NCI-H2196 treated with DMSO at 0.1 percent for 48 hours (cell line): ENCODE data around the gene CADM2.

Experiments
- DNase-seq: peaks from one replicate; lab custom pipeline; 2025; ENCODE audit not compliant: unreplicated experiment; lab: John Stamatoyannopoulos, UW

The CADM2 gene

DNA sequence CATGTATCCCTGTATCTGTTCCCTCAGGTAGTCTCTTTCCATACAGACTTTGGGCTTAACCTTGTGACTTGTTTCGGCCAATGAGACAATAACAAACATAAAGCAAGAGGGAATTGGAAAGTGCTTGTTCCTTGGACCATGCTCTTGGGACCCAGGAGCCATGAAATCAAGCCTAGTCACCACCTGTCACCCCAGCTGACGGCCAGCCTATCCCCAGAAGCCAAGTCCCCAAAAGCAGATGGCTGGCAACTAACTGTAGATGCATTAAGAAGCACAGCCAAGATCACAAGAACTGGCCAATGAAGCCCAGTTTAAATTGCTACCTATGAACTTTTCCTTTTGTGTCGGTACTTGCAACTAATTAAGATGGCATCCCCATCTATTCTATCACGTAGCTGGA, 822.0 kb downstream of the CADM2 start:
- no peak for DNase-seq

GRCh38 chr3:85781806-85782205, 823.0 kb downstream of the CADM2 start:
- DNase-seq, result no peak

- no peak for DNase-seq
Observed at GRCh38 chr3:85783291-85783690, 824.5 kb downstream of the CADM2 start.

DNA sequence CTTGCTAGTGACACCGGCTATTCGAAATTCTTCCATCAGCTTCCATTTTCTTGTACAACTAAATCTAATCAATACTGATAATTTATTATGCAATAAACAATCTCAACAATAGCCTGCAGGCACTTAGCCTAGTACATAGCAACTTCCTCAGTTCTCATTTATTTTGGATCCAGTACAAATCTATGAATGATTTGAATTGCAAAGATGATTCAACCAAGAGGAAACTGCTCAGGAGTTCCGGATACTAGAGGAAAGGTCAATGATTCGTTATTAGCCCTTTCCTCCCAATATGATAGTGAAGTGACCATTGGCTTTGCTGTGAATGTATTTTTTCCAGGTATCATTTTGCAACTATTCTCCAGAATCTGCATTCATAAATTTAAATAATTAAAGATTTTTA, 827.0 kb downstream of the CADM2 start:
- DNase-seq, result no peak

GRCh38 chr3:85790445-85791030, 831.7 kb downstream of the CADM2 start:
- no peak for DNase-seq

DNA sequence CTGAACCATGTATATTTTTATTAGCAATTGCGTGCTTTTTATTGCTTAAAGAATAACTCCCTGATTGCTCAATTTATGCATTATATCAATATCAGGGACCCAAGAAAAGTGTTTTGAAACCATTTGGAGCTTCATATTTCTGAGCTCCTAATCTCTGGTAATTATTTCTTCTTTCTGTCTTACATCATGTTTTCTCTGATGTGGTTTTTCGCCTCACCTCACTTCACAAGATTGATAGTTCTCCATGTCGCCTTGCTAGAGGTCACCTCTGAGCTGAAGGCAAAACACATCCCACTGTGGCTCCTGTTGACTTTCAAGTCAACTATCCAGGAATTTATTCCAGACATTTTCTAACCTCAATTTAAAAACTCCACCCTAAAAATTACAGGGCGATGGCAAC, 837.4 kb downstream of the CADM2 start:
- no peak for DNase-seq

- no peak for DNase-seq
Observed at GRCh38 chr3:85800676-85801075, 841.9 kb downstream of the CADM2 start.

DNA sequence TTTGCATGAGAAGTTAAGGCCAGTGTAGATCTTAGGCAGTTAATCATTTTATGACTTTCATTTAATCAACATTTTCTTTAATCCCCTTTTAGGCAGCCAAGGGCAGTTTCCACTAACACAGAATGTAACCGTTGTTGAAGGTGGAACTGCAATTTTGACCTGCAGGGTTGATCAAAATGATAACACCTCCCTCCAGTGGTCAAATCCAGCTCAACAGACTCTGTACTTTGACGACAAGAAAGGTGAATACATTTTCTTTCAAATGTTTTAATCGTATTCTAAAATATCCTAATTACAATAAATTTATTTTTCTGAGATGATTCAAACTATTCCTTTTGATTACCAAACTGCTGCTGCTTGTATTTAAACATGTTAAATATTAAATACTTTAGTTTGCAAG, 843.2 kb downstream of the CADM2 start:
- DNase-seq, result no peak

DNA sequence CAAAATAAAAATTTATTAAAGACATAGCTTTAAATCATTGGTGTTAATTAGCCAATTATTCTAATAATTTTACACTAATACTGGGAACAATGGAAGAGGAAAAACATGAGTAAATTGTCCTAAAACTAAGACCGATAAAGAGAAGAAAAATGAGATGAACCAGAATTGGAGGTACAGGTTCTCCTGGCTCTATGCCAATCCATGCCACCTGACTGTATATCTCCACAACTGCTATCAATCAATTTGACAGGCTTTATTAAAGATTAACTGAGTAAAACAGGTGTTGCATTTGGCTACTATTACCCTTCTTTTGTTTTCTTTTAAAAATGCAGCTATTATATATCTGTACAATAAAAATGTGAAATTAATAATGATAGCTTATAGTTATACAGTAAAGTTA, 850.0 kb downstream of the CADM2 start:
- no peak for DNase-seq

DNA sequence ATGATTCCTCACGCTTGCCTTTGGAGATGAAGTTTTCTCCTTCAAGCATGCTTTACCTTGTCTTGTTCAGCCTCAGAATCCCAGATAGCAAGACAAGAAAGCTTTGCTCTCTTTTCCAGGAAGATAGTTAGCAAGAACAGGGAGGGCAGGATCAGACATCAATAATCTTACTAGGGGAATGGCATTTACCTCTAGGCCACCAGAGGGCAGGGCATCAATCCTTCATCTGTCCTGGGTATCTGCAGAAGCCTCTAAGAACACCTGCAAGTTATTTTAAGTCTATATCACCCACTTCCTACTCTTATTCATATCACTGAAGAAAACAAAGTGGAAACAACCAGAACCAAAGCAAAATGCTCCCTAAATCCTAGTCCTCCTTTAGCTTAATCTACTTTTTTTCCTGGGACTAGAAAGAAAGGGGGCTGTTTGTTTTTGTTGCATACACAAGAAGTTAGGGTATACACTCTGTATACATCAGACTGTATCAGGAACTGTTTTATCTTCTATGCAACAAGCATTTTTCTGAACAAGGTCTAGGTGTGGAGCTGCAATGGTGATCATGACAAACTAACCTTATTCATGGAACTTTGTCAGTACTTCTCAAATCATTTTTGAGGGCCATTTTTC, 862.5 kb downstream of the CADM2 start:
- DNase-seq, result no peak

GRCh38 chr3:85835857-85836440, 877.2 kb downstream of the CADM2 start:
- no peak for DNase-seq

DNA sequence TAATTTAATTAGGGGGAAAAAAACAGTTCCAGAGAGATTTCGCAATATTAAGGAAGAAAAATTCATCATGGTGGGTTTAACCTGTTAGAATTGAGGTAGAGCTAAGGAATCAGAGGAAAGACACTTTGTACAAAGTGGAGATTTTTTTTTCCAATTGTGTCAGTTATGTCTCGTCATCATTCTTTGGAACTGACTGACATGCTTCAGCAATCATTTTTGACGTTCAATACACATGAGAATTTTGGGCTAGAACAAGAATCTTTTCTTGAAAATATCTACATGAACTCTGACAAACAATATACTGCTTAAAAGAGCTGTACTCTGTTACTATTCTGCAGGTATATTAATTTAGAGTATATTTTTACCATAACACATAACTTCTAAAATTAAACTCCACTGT, 878.6 kb downstream of the CADM2 start:
- DNase-seq, result no peak

DNA sequence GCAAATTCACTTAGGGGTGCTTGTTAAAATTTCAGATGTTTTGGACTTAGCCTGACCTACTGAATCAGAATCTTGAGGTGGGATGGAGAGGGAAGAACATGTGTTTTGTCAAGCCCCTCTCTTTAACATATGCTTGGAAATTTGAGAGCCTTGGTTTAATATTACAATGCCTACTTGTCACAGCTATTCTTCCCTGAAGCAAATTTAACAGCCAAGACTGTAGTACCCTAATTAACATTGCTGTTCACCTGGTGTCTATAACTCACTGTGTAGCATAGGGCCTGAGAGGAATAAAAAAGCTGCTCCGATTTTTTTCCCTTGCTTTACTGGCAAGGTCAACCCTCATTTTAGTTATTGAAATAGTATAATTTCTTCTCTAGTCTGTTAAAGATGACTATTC, 880.1 kb downstream of the CADM2 start:
- no peak for DNase-seq

DNA sequence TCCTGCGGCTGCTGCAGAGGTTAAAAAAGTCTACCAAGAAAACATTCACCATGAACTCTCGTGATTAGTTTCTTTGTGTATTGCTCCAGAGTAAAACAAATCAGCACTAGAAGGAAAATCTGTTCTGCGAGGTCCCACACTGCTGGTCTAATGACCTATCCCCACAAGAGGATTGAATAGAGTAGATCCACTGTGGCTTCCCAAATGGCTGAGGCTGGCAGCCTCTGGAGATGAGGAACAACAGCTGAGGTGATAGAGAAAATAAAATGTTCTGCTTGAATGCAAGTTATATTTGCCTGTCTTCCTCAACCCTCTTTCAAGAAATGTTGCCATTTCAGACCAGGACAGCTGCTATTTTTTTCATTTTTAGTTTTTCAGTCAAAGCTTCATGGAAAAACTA, 883.3 kb downstream of the CADM2 start:
- no peak for DNase-seq

- no peak for DNase-seq
Observed at GRCh38 chr3:85846940-85847339, 888.2 kb downstream of the CADM2 start.

DNA sequence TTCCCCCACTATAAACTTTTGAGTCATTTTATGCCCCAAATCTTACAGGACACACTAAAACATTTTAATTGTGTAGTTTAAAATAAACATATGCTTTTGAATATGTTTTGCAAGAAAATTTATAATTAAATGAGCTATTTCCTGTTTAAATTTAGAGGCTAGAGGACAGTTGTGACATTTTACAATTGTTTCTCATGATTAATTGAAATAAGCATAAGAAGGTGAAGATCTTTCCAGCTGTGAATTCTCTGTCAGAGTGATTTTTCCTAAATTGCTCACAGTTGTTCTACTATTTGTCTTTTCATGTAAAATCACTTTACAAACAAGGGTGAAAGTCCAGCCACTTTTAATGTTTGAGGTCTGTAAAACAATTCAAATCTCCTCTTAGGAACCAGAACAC, 892.3 kb downstream of the CADM2 start:
- DNase-seq, result no peak

GRCh38 chr3:85853805-85854204, 895.0 kb downstream of the CADM2 start:
- no peak for DNase-seq

GRCh38 chr3:85862893-85863455, 904.2 kb downstream of the CADM2 start:
- DNase-seq, result no peak

- no peak for DNase-seq
Observed at GRCh38 chr3:85864896-85865295, 906.1 kb downstream of the CADM2 start.

DNA sequence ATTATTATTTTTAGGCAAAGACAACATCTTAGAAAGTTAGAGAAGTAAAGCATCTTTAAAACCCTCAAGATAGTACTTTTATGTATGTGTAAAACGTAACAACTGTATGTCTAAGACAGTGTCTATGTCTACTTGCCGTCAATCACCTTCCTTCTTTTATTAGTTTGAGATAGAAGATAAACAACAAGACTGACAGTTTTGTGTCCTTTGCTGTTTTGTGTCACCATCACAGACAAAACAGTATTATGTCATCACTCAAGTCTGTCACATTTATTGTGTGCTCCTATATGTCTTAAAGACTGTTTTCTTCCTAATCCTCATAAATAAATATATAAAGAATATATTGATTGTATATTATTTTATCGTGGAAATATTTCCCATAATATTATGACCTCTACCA, 908.3 kb downstream of the CADM2 start:
- no peak for DNase-seq

DNA sequence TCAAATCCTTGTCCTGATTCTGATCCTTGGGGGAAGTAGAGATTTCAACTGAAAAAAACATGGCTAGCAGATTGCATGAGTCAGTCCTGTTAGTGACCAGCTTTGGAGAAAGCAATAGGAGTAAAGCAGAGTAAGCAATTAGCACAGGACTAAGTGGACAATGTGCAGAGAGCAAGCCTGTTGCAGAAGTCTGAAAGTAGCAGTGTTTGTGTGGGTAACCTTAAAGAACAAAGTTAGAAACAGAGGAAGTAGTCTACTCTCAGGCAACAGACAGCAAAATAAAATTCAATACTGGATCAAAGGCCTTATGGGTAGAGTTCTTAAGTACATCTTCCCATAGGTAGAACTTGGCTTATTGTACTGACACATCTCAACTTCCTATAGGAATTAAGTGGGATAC, 916.8 kb downstream of the CADM2 start:
- DNase-seq, result no peak

- DNase-seq, result no peak
Observed at GRCh38 chr3:85877631-85878030, 918.8 kb downstream of the CADM2 start.
